Keratinocyte (primary cell): ENCODE measurements around the gene RERE. TPM values are rescaled to one million over a fixed set of nuclear protein-coding genes. Genes with fewer than 3 reads are reported as not detected.
"Not testable (repeated sequence)": the region's sequence is repeated elsewhere in the genome, so short reads cannot be mapped to it uniquely, and the experiment has no call there.

Source experiments
- DNase-seq: peaks from one replicate; pipeline ENCODE4 v3.0.0-alpha.2; 2011; ENCODE audit warnings: low read depth, missing footprints, low spot score
- FAIRE-seq: peaks from 2 replicates; lab custom pipeline; 2011; peaks lifted over from hg19 to GRCh38; lab: Jason Lieb, UNC
- H2AFZ ChIP-seq: 2 replicates; pipeline ENCODE4 v1.6.0; 2012; ENCODE audit warnings: low read length, control low read depth, inconsistent platforms; ENCODE audit not compliant: control insufficient read depth
- H3K27ac ChIP-seq: 2 replicates; pipeline ENCODE4 v1.5.1; 2011; ENCODE audit warnings: low read length; ENCODE audit not compliant: control insufficient read depth, insufficient read depth
- H3K27me3 ChIP-seq: 3 replicates; pipeline ENCODE4 v1.6.0; 2011; ENCODE audit warnings: low read length; ENCODE audit not compliant: control insufficient read depth, insufficient read depth; ENCODE audit errors: extremely low read depth
- H3K36me3 ChIP-seq, 2 experiments: 2 replicates in 1 of 2; 3 replicates in 1 of 2; pipeline ENCODE4 v1.5.1; 2011; ENCODE audit warnings: low read length in 2 of 2, mild to moderate bottlenecking in 1 of 2; ENCODE audit not compliant: control insufficient read depth in 2 of 2, insufficient read depth in 2 of 2; ENCODE audit errors: extremely low read depth in 1 of 2
- H3K4me1 ChIP-seq: 3 replicates; pipeline ENCODE4 v1.5.1; 2011; ENCODE audit warnings: low read length; ENCODE audit not compliant: control insufficient read depth, insufficient read depth; ENCODE audit errors: extremely low read depth
- H3K4me2 ChIP-seq: 3 replicates; pipeline ENCODE4 v1.6.0; 2011; ENCODE audit warnings: low read depth, low read length; ENCODE audit not compliant: control insufficient read depth, insufficient read depth; ENCODE audit errors: extremely low read depth
- H3K4me3 ChIP-seq, 3 experiments: fragments of 200-600 bp in 1 of 3; sonication (generic) in 1 of 3; 2 replicates in 2 of 3; 3 replicates in 1 of 3; pipeline ENCODE4 v1.5.1; 2011 to 2016; ENCODE audit warnings: low read length in 3 of 3, mild to moderate bottlenecking in 3 of 3, control low read depth in 2 of 3, inconsistent platforms in 1 of 3, low read depth in 1 of 3, mixed read lengths in 1 of 3, mixed run types in 1 of 3, moderate library complexity in 1 of 3; ENCODE audit not compliant: control insufficient read depth in 2 of 3, insufficient read depth in 2 of 3; ENCODE audit errors: extremely low read depth in 1 of 3
- H3K79me2 ChIP-seq: 2 replicates; pipeline ENCODE4 v1.6.0; 2012; ENCODE audit warnings: low read length; ENCODE audit not compliant: control insufficient read depth, insufficient read depth
- H3K9ac ChIP-seq: 3 replicates; pipeline ENCODE4 v1.6.0; 2011; ENCODE audit warnings: low read length; ENCODE audit not compliant: control insufficient read depth, insufficient read depth; ENCODE audit errors: extremely low read depth
- H3K9me1 ChIP-seq: 3 replicates; pipeline ENCODE4 v1.6.0; 2011; ENCODE audit warnings: low read length; ENCODE audit not compliant: control insufficient read depth, insufficient read depth; ENCODE audit errors: extremely low read depth
- H3K9me3 ChIP-seq: 2 replicates; pipeline ENCODE4 v1.5.1; 2012; ENCODE audit warnings: low read depth, low read length; ENCODE audit not compliant: control insufficient read depth
- H4K20me1 ChIP-seq: 3 replicates; pipeline ENCODE4 v1.6.0; 2011; ENCODE audit warnings: low read length; ENCODE audit not compliant: control insufficient read depth, insufficient read depth; ENCODE audit errors: extremely low read depth
- EZH2 ChIP-seq: IDR thresholded peaks from one replicate; pipeline ENCODE4 v1.6.1; 2012; ENCODE audit warnings: inconsistent platforms, mild to moderate bottlenecking, low read length, moderate library complexity
- dilution Hi-C: fragments of 300-500 bp; cut with MboI; formaldehyde crosslinking; loops from one replicate; pipeline ENCODE4 v1.7.0; 2020; ENCODE audit warnings: low sequenced_read_pairs; ENCODE audit not compliant: extremely low pct_ligation_motif_present
- polyA plus RNA-seq, 5 experiments: library from polyadenylated mRNA; depleted of rRNA in 3 of 5; stranded (reverse) in 3 of 5; stranded (forward) in 1 of 5; unstranded in 1 of 5; fragments of >200 nt; gene quantifications; 1 replicate in 1 of 5; 2 replicates in 3 of 5; 3 replicates in 1 of 5; pipeline versions ENCODE4 v1.2.1 to v1.2.3, GENCODE V29; 2011 to 2012; ENCODE audit warnings: missing spikeins in 2 of 5, low read depth in 1 of 5, low replicate concordance in 1 of 5
- TF ChIP-seq, protein P1 (sequence below), 3 experiments: IDR thresholded peaks in 1 of 3; conservative IDR thresholded peaks in 1 of 3; optimal IDR thresholded peaks in 1 of 3; 2 replicates in 2 of 3; 3 replicates in 1 of 3; pipeline versions ENCODE3 to v1.5.1; 2011; ENCODE audit warnings: low read length in 3 of 3, mild to moderate bottlenecking in 3 of 3, moderate library complexity in 2 of 3, control low read depth in 1 of 3, inconsistent platforms in 1 of 3; ENCODE audit not compliant: insufficient read depth in 2 of 3; ENCODE audit errors: extremely low read depth in 1 of 3

The RERE gene
- polyA plus RNA-seq, 1 donor (not counting 4 experiments of a cell fraction or from before 2014, with no cell fraction given): 3.8 TPM

DNA sequence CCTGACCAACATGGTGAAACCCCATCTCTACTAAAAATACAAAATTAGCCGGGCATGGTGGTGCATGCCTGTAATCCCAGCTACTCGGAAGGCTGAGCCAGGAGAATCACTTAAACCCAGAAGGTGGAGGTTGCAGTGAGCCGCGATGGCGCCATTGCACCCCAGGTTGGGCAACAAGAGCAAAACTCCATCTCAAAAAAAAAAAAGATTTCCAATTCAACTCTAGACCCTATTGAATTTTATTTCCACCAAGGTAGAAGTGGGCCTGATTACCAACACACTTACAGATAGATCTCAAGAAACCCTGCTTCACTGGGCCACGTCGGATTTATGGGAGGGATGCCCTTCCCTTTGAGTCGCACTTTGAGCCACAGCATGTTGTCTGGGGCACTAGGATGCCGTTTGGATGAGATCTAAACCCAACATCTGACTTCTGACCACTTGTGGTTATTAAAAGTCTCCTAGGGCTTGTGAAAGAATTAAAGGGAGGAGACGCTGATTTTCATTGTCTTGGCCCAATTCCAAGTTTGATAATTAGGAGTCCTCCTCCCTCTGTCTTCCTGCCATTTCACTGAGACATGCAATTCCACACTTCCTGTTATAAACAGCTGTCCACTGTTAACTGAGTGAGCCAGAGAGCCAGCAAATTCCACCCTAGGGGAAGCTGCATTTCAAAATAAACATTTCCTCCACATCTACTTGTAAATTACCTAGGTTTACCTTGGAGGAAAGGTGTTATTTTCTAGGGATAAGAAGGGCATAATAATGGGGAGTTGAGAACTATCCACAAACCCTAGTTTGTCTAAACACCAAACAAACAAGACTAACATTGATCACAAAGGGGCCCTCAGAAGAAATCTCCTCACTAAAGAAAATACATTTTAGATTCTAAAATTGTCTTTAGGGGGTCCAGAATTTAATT lies 5.2 kb upstream of the RERE start:
- Histone ChIP-seq H3K4me3 (no peak overlapping the region), H3K9me1 (no peaks in the 10 kb centered on the region), H3K27me3 (no peaks in the 10 kb centered on the region), H3K4me2 (peak overlapping the region; percentile 52), H2AFZ (peak overlapping the region; percentile 67), H3K9me3 (no peaks in the 10 kb centered on the region), H4K20me1 (no peaks in the 10 kb centered on the region), H3K9ac (no peak overlapping the region), H3K27ac (peak overlapping the region; percentile 37), H3K79me2 (no peaks in the 10 kb centered on the region), H3K4me1 (peaks cover 20% of the 10 kb centered on the region), H3K36me3 (no peaks in the 10 kb centered on the region)
- DNase-seq: peak; percentile 36
- TF ChIP-seq, protein P1, sequence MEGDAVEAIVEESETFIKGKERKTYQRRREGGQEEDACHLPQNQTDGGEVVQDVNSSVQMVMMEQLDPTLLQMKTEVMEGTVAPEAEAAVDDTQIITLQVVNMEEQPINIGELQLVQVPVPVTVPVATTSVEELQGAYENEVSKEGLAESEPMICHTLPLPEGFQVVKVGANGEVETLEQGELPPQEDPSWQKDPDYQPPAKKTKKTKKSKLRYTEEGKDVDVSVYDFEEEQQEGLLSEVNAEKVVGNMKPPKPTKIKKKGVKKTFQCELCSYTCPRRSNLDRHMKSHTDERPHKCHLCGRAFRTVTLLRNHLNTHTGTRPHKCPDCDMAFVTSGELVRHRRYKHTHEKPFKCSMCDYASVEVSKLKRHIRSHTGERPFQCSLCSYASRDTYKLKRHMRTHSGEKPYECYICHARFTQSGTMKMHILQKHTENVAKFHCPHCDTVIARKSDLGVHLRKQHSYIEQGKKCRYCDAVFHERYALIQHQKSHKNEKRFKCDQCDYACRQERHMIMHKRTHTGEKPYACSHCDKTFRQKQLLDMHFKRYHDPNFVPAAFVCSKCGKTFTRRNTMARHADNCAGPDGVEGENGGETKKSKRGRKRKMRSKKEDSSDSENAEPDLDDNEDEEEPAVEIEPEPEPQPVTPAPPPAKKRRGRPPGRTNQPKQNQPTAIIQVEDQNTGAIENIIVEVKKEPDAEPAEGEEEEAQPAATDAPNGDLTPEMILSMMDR (optimal IDR thresholded peaks at IDR 0.05 in 1 of 3, IDR thresholded peaks at IDR 0.05 in 1 of 3, conservative IDR thresholded peaks at IDR 0.05 in 1 of 3; ENCODE audit: extremely low read depth in 1 of 3, insufficient read depth in 2 of 3, low read length in 3 of 3): no peak
- TF ChIP-seq EZH2: no peak
- dilution Hi-C loops: no loop called here
- FAIRE-seq: peak; percentile 41

GRCh38 chr1:8821084-8821483 lies 3.6 kb upstream of the RERE start:
- no peaks in the 10 kb centered on the region for H4K20me1 ChIP-seq
- H3K9me1 ChIP-seq: no peaks in the 10 kb centered on the region
- H3K4me3 ChIP-seq: no peak overlapping the region
- H3K9ac ChIP-seq: no peak overlapping the region
- peaks cover 21% of the 10 kb centered on the region for H3K4me1 ChIP-seq
- no peaks in the 10 kb centered on the region for H3K36me3 ChIP-seq
- H2AFZ ChIP-seq: no peak overlapping the region
- no peak for FAIRE-seq
- no peak overlapping the region for H3K27ac ChIP-seq
- TF ChIP-seq, protein P1 (optimal IDR thresholded peaks at IDR 0.05 in 1 of 3, IDR thresholded peaks at IDR 0.05 in 1 of 3, conservative IDR thresholded peaks at IDR 0.05 in 1 of 3; ENCODE audit: extremely low read depth in 1 of 3, insufficient read depth in 2 of 3, low read length in 3 of 3): no peak
- TF ChIP-seq EZH2: no peak
- DNase-seq: no peak
- dilution Hi-C loops: no loop called here
- no peaks in the 10 kb centered on the region for H3K27me3 ChIP-seq
- no peak overlapping the region for H3K4me2 ChIP-seq
- H3K9me3 ChIP-seq: no peaks in the 10 kb centered on the region
- H3K79me2 ChIP-seq: peaks cover 8% of the 10 kb centered on the region

DNA sequence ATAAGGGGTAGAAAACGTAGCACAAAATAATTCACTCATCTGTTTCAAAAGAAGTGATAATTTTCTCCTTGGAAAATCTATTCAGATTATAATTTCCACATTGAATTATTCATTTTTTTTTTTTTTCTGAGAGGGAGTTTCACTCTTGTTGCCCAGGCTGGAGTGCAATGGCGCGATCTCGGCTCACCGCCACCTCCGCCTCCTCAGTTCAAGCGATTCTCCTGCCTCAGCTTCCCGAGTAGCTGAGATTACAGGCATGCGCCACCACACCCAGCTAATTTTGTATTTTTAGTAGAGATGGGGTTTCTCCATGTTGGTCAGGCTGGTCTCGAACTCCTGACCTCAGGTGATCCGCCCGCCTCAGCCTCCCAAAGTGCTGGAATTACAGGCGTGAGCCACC lies 1.3 kb upstream of the RERE start:
- H3K9me3 ChIP-seq, DNase-seq, H3K9me1 ChIP-seq, H3K36me3 ChIP-seq, H3K9ac ChIP-seq, dilution Hi-C loops, H3K27ac ChIP-seq, FAIRE-seq, H4K20me1 ChIP-seq, H2AFZ ChIP-seq, H3K27me3 ChIP-seq: not testable (repeated sequence)
- H3K79me2 ChIP-seq: peaks cover 24% of the 10 kb centered on the region
- peak overlapping the region; percentile 99 for H3K4me2 ChIP-seq
- H3K4me3 ChIP-seq: peak overlapping the region in 1 of 3 experiments; percentile 76
- H3K4me1 ChIP-seq: peaks cover 28% of the 10 kb centered on the region
